ENCODE results near the gene KLHL8. TPM values are rescaled to one million over a fixed set of nuclear protein-coding genes. Genes with fewer than 3 reads are reported as not detected.

KLHL8 gene
- total and polyA plus RNA-seq, 2 donors (not counting 1 experiment from before 2014, with no cell fraction given), result 2.3 to 14.3 TPM

DNA sequence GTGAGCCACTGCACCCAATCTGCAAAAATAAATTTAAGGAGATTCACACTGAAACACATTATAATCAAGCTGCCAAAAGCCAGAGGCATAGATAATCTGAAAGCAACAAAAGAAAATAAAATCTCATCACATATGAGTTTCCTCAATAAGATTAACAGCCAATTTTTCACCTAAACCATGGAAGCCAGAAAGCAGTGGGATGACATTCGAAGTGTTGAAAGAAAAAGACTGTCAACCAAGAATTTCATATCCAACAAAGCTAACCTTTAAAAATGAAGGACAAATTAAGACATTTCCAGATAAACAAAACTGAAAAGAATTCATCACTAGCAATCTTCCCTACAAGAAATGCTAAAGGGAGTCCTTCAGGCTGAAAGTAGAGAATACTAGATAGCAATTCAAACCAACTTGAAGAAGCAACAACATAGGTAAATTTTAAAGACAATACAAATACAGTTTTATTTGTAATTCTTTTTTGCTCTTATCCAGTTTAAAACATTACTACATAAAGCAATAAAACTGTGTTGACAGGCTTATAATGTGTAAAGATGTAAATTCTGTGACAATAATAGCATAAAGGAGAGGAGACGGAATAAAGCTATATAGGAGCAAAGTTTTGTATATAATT, 23.1 kb upstream of the KLHL8 start:
- DNase-seq, result no peak
- Histone ChIP-seq H2AFZ (ENCODE audit: insufficient read depth, low read depth, low read length, poor library complexity, severe bottlenecking) (no peak overlapping the region), H4K20me1 (ENCODE audit: control insufficient read depth, insufficient read depth, low read length, poor library complexity, severe bottlenecking) (no peaks in the 10 kb centered on the region), H3K9me3 (ENCODE audit: control extremely low read depth in 1 of 3, control insufficient read depth in 2 of 3, insufficient read depth in 1 of 3, low read length in 2 of 3) (peaks cover 2 to 25% (median 17%) of the 10 kb centered on the region in 3 donors), H3K79me2 (ENCODE audit: control insufficient read depth, insufficient read depth, low read length) (no peaks in the 10 kb centered on the region), H3K27ac (ENCODE audit: low read length in 2 of 2) (no peak overlapping the region), H3K9ac (ENCODE audit: low read length) (no peak overlapping the region), H3K4me3 (ENCODE audit: control extremely low read depth in 1 of 5, extremely low read depth in 1 of 5, insufficient read depth in 1 of 5, low read depth in 2 of 5, low read length in 4 of 5) (no peak overlapping the region), H3K36me3 (replicated peaks in 1 of 2; ENCODE audit: control extremely low read depth in 1 of 2, control insufficient read depth in 1 of 2, extremely low read depth in 1 of 2, insufficient read depth in 2 of 2, low read length in 1 of 2) (no peaks in the 10 kb centered on the region), H3K4me2 (replicated peaks; ENCODE audit: low read depth, low read length, poor library complexity, severe bottlenecking) (no peak overlapping the region), H3K27me3 (replicated peaks in 1 of 4; ENCODE audit: control extremely low read depth in 1 of 4, control insufficient read depth in 3 of 4, insufficient read depth in 4 of 4, low read length in 3 of 4) (no peaks in the 10 kb centered on the region), H3K4me1 (ENCODE audit: control insufficient read depth in 2 of 2, insufficient read depth in 2 of 2, low read length in 2 of 2) (no peaks in the 10 kb centered on the region)
- H3K27me3 Mint-ChIP-seq, result peaks cover 8% of the 10 kb centered on the region
- ATAC-seq (ENCODE audit: low read depth), result no peak
- ChIA-PET POLR2A (no interaction called here), CTCF (interaction anchor here (0.6 to 0.8 kb wide), 3 partner anchors 213 to 774 kb away, joined by 3 read pairs; no protein-coding TSS in a partner anchor)
- H3K4me1 Mint-ChIP-seq, result no peaks in the 10 kb centered on the region
- peaks cover 8% of the 10 kb centered on the region for H3K9me3 Mint-ChIP-seq (ENCODE audit: insufficient read depth)
- TF ChIP-seq, protein P1, sequence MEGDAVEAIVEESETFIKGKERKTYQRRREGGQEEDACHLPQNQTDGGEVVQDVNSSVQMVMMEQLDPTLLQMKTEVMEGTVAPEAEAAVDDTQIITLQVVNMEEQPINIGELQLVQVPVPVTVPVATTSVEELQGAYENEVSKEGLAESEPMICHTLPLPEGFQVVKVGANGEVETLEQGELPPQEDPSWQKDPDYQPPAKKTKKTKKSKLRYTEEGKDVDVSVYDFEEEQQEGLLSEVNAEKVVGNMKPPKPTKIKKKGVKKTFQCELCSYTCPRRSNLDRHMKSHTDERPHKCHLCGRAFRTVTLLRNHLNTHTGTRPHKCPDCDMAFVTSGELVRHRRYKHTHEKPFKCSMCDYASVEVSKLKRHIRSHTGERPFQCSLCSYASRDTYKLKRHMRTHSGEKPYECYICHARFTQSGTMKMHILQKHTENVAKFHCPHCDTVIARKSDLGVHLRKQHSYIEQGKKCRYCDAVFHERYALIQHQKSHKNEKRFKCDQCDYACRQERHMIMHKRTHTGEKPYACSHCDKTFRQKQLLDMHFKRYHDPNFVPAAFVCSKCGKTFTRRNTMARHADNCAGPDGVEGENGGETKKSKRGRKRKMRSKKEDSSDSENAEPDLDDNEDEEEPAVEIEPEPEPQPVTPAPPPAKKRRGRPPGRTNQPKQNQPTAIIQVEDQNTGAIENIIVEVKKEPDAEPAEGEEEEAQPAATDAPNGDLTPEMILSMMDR (IDR thresholded peaks at IDR 0.05), result no peak
- no peak for TF ChIP-seq EZH2 (IDR thresholded peaks at IDR 0.05; ENCODE audit: borderline replicate concordance, insufficient read depth, low read depth, low read length, poor library complexity, severe bottlenecking)
- H3K4me3 Mint-ChIP-seq, result no peak overlapping the region
- intact Hi-C loops (cut with micrococcal nuclease), result no loop called here
- 100% methylated on average over 1 of the region's 2 CpGs for WGBS (ENCODE audit: insufficient coverage)
- no peak overlapping the region for H3K27ac Mint-ChIP-seq

- CTCF ChIA-PET, result interaction anchor here (0.6 to 9.7 kb wide), 2 partner anchors 50 to 92 kb away, joined by 3 to 161 read pairs; no protein-coding TSS in a partner anchor
- H3K4me3 Mint-ChIP-seq, result no peak overlapping the region
- no peak overlapping the region for H3K27ac Mint-ChIP-seq
- no peak overlapping the region for H3K9ac ChIP-seq (ENCODE audit: low read length)
- intact Hi-C loops (cut with micrococcal nuclease), result no loop called here
- H3K4me1 ChIP-seq (ENCODE audit: control insufficient read depth in 2 of 2, insufficient read depth in 2 of 2, low read length in 2 of 2), result peaks cover 0 to under 1% of the 10 kb centered on the region in 2 donors
- H3K27ac ChIP-seq (ENCODE audit: low read length in 2 of 2), result no peak overlapping the region
- peaks cover 3% of the 10 kb centered on the region for H3K9me3 Mint-ChIP-seq (ENCODE audit: insufficient read depth)
- H2AFZ ChIP-seq (ENCODE audit: insufficient read depth, low read depth, low read length, poor library complexity, severe bottlenecking), result no peak overlapping the region
- no CpG with 5 or more reads among the region's 1 CpG for WGBS (ENCODE audit: insufficient coverage)
- no peaks in the 10 kb centered on the region for H4K20me1 ChIP-seq (ENCODE audit: control insufficient read depth, insufficient read depth, low read length, poor library complexity, severe bottlenecking)
- no peak overlapping the region for H3K4me2 ChIP-seq (replicated peaks; ENCODE audit: low read depth, low read length, poor library complexity, severe bottlenecking)
- H3K36me3 ChIP-seq (replicated peaks in 1 of 2; ENCODE audit: control extremely low read depth in 1 of 2, control insufficient read depth in 1 of 2, extremely low read depth in 1 of 2, insufficient read depth in 2 of 2, low read length in 1 of 2), result no peaks in the 10 kb centered on the region
- no peaks in the 10 kb centered on the region for H3K27me3 ChIP-seq (replicated peaks in 1 of 4; ENCODE audit: control extremely low read depth in 1 of 4, control insufficient read depth in 3 of 4, insufficient read depth in 4 of 4, low read length in 3 of 4)
- DNase-seq (no peak), ATAC-seq (ENCODE audit: low read depth) (no peak)
- TF ChIP-seq, protein P1 (IDR thresholded peaks at IDR 0.05), result no peak
- TF ChIP-seq EZH2 (IDR thresholded peaks at IDR 0.05; ENCODE audit: borderline replicate concordance, insufficient read depth, low read depth, low read length, poor library complexity, severe bottlenecking), result no peak
- H3K4me1 Mint-ChIP-seq, result no peaks in the 10 kb centered on the region
- POLR2A ChIA-PET, result no interaction called here
- H3K4me3 ChIP-seq (ENCODE audit: control extremely low read depth in 1 of 5, extremely low read depth in 1 of 5, insufficient read depth in 1 of 5, low read depth in 2 of 5, low read length in 4 of 5), result no peak overlapping the region
- H3K79me2 ChIP-seq (ENCODE audit: control insufficient read depth, insufficient read depth, low read length), result no peaks in the 10 kb centered on the region
- H3K9me3 ChIP-seq (ENCODE audit: control extremely low read depth in 1 of 3, control insufficient read depth in 2 of 3, insufficient read depth in 1 of 3, low read length in 2 of 3), result peaks cover 2 to 22% (median 12%) of the 10 kb centered on the region in 3 donors
- H3K27me3 Mint-ChIP-seq, result peaks cover 8% of the 10 kb centered on the region
These were observed 20.9 kb upstream of the KLHL8 start for GRCh38 chr4:87241336-87241735.

All from B cell (primary cell).